Rectal smooth muscle tissue (tissue), 1 donor: ENCODE measurements around the gene CDH12.
"Not testable (repeated sequence)": the region's sequence is repeated elsewhere in the genome, so short reads cannot be mapped to it uniquely, and the experiment has no call there.

Experiments
- H3K27ac ChIP-seq: one replicate; pipeline ENCODE4 v1.7.0; 2013; ENCODE audit warnings: low read depth, low read length, inconsistent platforms
- H3K27me3 ChIP-seq: one replicate; pipeline ENCODE4 v1.7.0; 2013; ENCODE audit warnings: low read length; ENCODE audit not compliant: control insufficient read depth, insufficient read depth
- H3K36me3 ChIP-seq: one replicate; pipeline ENCODE4 v1.7.0; 2013; ENCODE audit warnings: low read length; ENCODE audit not compliant: control insufficient read depth, insufficient read depth
- H3K4me1 ChIP-seq: one replicate; pipeline ENCODE4 v1.7.0; 2013; ENCODE audit warnings: low read length; ENCODE audit not compliant: control insufficient read depth, insufficient read depth
- H3K4me3 ChIP-seq: one replicate; pipeline ENCODE4 v1.7.0; 2013; ENCODE audit warnings: low read length
- H3K9ac ChIP-seq: one replicate; pipeline ENCODE4 v1.7.0; 2013; ENCODE audit warnings: low read length

Gene CDH12

GRCh38 chr5:22852807-22853660 lies at the start of gene CDH12:
TSS of gene CDH12 (minus strand) at chr5:22853344.
- Histone ChIP-seq H3K27ac (no peak within 1 kb of the TSS), H3K4me3 (peak within 1 kb of the TSS; percentile 47), H3K36me3 (no peaks in the 10 kb centered on the region), H3K27me3 (no peaks in the 10 kb centered on the region), H3K4me1 (no peaks in the 10 kb centered on the region), H3K9ac (no peak within 1 kb of the TSS)

GRCh38 chr5:22901885-22902284 lies 48.7 kb upstream of the CDH12 start:
- Histone ChIP-seq H3K4me1 (no peaks in the 10 kb centered on the region), H3K9ac (no peak overlapping the region), H3K27ac (no peak overlapping the region), H3K27me3 (no peaks in the 10 kb centered on the region), H3K36me3 (no peaks in the 10 kb centered on the region), H3K4me3 (no peak overlapping the region)

GRCh38 chr5:22900801-22901310 lies 47.7 kb upstream of the CDH12 start:
- H3K27ac ChIP-seq, result no peak overlapping the region
- no peak overlapping the region for H3K9ac ChIP-seq
- H3K4me1 ChIP-seq, result no peaks in the 10 kb centered on the region
- H3K4me3 ChIP-seq, result no peak overlapping the region
- H3K27me3 ChIP-seq, result no peaks in the 10 kb centered on the region
- no peaks in the 10 kb centered on the region for H3K36me3 ChIP-seq

DNA sequence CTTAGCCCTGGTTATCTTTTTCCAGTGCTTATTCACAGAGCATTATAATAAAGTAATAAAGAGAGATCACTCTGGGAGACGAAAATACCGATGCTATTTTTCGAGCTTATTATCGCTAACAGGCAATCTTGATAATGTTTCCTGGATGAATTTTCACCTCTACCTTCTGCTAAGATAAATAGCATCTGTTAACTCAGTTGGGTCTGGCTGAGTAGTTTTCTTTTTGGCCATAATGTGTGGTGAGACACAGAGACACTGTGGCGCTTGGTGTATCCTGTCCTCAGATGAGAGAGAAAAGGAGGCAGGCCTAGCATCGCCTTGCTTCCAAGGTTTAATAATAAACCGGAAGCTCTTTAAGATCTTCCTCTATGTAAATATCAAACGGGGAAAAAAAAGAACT lies 46.2 kb upstream of the CDH12 start:
- H3K4me1 ChIP-seq, result no peaks in the 10 kb centered on the region
- H3K27me3 ChIP-seq, result no peaks in the 10 kb centered on the region
- H3K36me3 ChIP-seq, result no peaks in the 10 kb centered on the region
- H3K4me3 ChIP-seq, result no peak overlapping the region
- no peak overlapping the region for H3K27ac ChIP-seq
- no peak overlapping the region for H3K9ac ChIP-seq

DNA sequence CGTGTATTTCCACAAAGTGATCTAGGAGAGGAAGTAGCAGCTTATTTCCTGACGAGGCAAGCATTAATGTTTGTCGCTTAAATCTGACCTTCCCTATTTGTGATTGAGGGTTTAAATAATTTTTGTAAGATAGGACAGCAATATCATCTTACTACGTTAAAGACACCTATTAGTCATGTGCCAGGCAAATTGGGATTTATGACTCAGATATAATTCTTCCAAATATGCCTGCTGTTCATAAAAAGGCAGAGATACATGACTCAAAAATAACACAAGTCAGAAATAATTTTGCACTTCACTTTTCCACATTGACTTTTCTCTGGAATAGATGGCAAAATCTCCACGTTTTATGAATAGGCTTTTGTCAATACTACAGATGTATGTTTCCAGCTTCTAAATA lies 43.0 kb upstream of the CDH12 start:
- H3K27ac ChIP-seq, result no peak overlapping the region
- no peak overlapping the region for H3K9ac ChIP-seq
- no peaks in the 10 kb centered on the region for H3K27me3 ChIP-seq
- H3K36me3 ChIP-seq, result no peaks in the 10 kb centered on the region
- no peak overlapping the region for H3K4me3 ChIP-seq
- H3K4me1 ChIP-seq, result no peaks in the 10 kb centered on the region

GRCh38 chr5:22892441-22892840 lies 39.3 kb upstream of the CDH12 start:
- Histone ChIP-seq H3K27me3 (no peaks in the 10 kb centered on the region), H3K27ac (no peak overlapping the region), H3K36me3 (no peaks in the 10 kb centered on the region), H3K4me1 (no peaks in the 10 kb centered on the region), H3K4me3 (no peak overlapping the region), H3K9ac (no peak overlapping the region)

DNA sequence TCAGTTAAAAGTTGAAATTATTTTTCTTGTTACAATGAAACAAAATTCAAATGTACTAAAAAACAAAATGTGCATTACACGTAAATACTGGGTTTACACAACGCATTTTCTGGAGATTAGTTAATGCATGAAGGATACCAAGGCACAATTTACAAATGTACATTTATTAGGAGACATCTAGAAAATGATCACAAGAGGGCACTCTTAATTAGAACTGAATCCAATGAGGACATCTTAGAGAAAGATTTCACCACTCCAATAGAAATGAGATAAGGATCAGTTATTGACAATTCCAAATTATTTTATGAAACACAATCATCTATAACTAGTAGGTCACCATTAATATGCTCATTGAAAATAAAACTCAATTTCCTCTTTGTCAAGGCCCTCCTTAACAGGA lies 36.6 kb upstream of the CDH12 start:
- H3K27me3 ChIP-seq, result no peaks in the 10 kb centered on the region
- no peak overlapping the region for H3K9ac ChIP-seq
- H3K4me3 ChIP-seq, result no peak overlapping the region
- no peaks in the 10 kb centered on the region for H3K36me3 ChIP-seq
- H3K4me1 ChIP-seq, result no peaks in the 10 kb centered on the region
- no peak overlapping the region for H3K27ac ChIP-seq

GRCh38 chr5:22887566-22887965 lies 34.4 kb upstream of the CDH12 start:
- Histone ChIP-seq H3K27me3 (no peaks in the 10 kb centered on the region), H3K4me3 (no peak overlapping the region)

GRCh38 chr5:22858911-22859310 lies 5.8 kb upstream of the CDH12 start:
- H3K27me3 ChIP-seq, H3K4me3 ChIP-seq, H3K27ac ChIP-seq, H3K4me1 ChIP-seq, H3K36me3 ChIP-seq, H3K9ac ChIP-seq: not testable (repeated sequence)

More at GRCh38 chr5:22887566-22887965, 34.4 kb upstream of the CDH12 start:
- Histone ChIP-seq H3K36me3 (no peaks in the 10 kb centered on the region), H3K27ac (no peak overlapping the region), H3K9ac (no peak overlapping the region), H3K4me1 (no peaks in the 10 kb centered on the region)

- Histone ChIP-seq H3K36me3 (no peaks in the 10 kb centered on the region), H3K4me1 (no peaks in the 10 kb centered on the region), H3K9ac (no peak overlapping the region), H3K27me3 (no peaks in the 10 kb centered on the region), H3K4me3 (no peak overlapping the region), H3K27ac (no peak overlapping the region)
These were observed 2.7 kb upstream of the CDH12 start for GRCh38 chr5:22855824-22856223.

DNA sequence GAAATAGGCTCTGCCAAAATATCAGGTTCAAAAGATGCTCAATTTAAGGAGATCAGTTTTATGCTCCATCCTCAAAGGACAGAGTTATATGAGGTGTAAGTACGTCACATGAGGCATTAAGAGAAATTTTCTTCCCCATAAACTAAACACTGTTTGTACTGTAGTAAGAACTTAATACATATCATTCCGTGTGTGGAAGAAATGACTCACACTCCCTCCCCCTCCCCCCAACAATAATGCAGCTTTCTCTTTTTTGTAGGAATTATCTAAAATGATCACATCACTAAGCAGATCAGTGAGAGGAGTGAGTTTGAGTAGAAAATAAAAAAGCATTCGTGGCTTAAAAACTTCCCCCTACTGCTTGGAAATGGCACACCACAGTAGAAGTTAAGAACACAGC lies 2.2 kb downstream of the CDH12 start:
- Histone ChIP-seq H3K27me3 (no peaks in the 10 kb centered on the region), H3K4me3 (no peak overlapping the region), H3K27ac (no peak overlapping the region), H3K36me3 (no peaks in the 10 kb centered on the region), H3K4me1 (no peaks in the 10 kb centered on the region), H3K9ac (no peak overlapping the region)

- no peaks in the 10 kb centered on the region for H3K27me3 ChIP-seq
- no peak overlapping the region for H3K4me3 ChIP-seq
- no peak overlapping the region for H3K9ac ChIP-seq
- no peak overlapping the region for H3K27ac ChIP-seq
- H3K4me1 ChIP-seq, result no peaks in the 10 kb centered on the region
- H3K36me3 ChIP-seq, result no peaks in the 10 kb centered on the region
These were observed 6.5 kb downstream of the CDH12 start for GRCh38 chr5:22846693-22847092.

DNA sequence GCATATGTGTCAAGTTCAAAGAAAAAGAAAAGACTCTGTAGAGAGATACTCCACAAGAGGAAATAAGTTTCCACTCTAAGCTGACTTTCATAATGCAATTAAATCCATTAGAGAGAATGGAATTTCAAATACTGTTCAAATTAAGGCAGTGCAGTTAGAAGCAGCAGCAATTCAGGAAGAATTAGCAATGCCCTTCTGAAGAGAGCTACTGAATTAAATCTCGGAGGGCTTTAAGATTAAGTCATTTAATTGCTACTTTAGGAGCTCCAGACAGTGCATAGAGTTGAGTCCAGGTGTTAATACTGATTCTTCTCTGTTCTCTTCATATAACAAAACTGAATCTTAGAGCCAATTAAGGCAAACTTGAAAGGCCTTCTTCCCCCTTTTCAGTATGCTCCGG lies 8.5 kb downstream of the CDH12 start:
- Histone ChIP-seq H3K9ac (no peak overlapping the region), H3K27ac (no peak overlapping the region), H3K4me3 (no peak overlapping the region), H3K27me3 (no peaks in the 10 kb centered on the region), H3K36me3 (no peaks in the 10 kb centered on the region), H3K4me1 (no peaks in the 10 kb centered on the region)
